Thyroid gland (tissue), 4 donors: Measurements from ENCODE around the gene EXT2. TPM values are rescaled to one million over a fixed set of nuclear protein-coding genes. Genes with fewer than 3 reads are reported as not detected.

ENCODE experiments used
- DNase-seq, 2 donors: peaks; one replicate each; pipeline ENCODE4 v3.0.0-alpha.2; 2019
- H3K27ac ChIP-seq, 3 donors: fragments of 200-600 bp; sonication (generic); 1 replicate in 2 of 3; 2 replicates in 1 of 3; pipeline ENCODE4 v1.5.1; 2016 to 2019; ENCODE audit warnings: mild to moderate bottlenecking in 1 of 3, moderate library complexity in 1 of 3
- H3K27me3 ChIP-seq: fragments of 200-600 bp; sonication (generic); one replicate; pipeline ENCODE4 v1.5.1; 2019
- H3K36me3 ChIP-seq, 2 donors: fragments of 200-600 bp; sonication (generic); one replicate each; pipeline ENCODE4 v1.5.1; 2016 to 2019
- H3K4me1 ChIP-seq, 2 donors: fragments of 200-600 bp; sonication (generic); one replicate each; pipeline ENCODE4 v1.5.1; 2017 to 2019
- H3K4me3 ChIP-seq, 3 donors: fragments of 200-600 bp; sonication (generic); replicated peaks in 1 of 3; 1 replicate in 2 of 3; 2 replicates in 1 of 3; pipeline ENCODE4 v1.5.1; 2016; ENCODE audit warnings: mild to moderate bottlenecking in 1 of 3
- H3K9me3 ChIP-seq: fragments of 200-600 bp; sonication (generic); one replicate; pipeline ENCODE4 v1.5.1; 2017
- CTCF ChIP-seq, 6 experiments: fragments of 200-600 bp in 3 of 6; fragments of 450-650 bp in 3 of 6; sonication (generic) in 3 of 6; IDR thresholded peaks; one replicate each; pipeline ENCODE4 v1.5.1; 2016 to 2019; ENCODE audit warnings: antibody characterized with exemption in 6 of 6, mild to moderate bottlenecking in 2 of 6, inconsistent platforms in 1 of 6, moderate library complexity in 1 of 6
- POLR2A ChIP-seq, 2 donors: fragments of 450-650 bp; IDR thresholded peaks; one replicate each; pipeline ENCODE4 v1.6.1; 2017; ENCODE audit warnings: antibody characterized with exemption in 2 of 2, mild to moderate bottlenecking in 2 of 2, moderate library complexity in 1 of 2
- WGBS, 2 donors: methylation state at CpG; one replicate each; pipeline ENCODE4 v1.1.5; 2017; 5-methylcytosine and 5-hydroxymethylcytosine counted together
- intact Hi-C: fragments of 100-400 bp; cut with DNase I; formaldehyde crosslinking; loops from one replicate; pipeline ENCODE4 v1.15.1; 2023
- total RNA-seq, 4 donors: library from RNA; depleted of rRNA; stranded (reverse); fragments of >200 nt; gene quantifications; one replicate each; pipeline ENCODE4 v1.2.3, GENCODE V29; 2016

Gene EXT2
- total RNA-seq, 4 donors from 2014 or later, result 53.2 to 95.8 (median 66.3) TPM

GRCh38 chr11:44261800-44262591 lies 166.5 kb downstream of the EXT2 start:
- H3K27ac ChIP-seq, result no peak overlapping the region
- no peaks in the 10 kb centered on the region for H3K4me1 ChIP-seq
- intact Hi-C loops, result no loop called here
- H3K9me3 ChIP-seq, result no peaks in the 10 kb centered on the region
- H3K4me3 ChIP-seq, result no peak overlapping the region
- no peaks in the 10 kb centered on the region for H3K27me3 ChIP-seq
- TF ChIP-seq POLR2A (IDR thresholded peaks at IDR 0.05) (no peak), CTCF (IDR thresholded peaks at IDR 0.05) (no peak)
- H3K36me3 ChIP-seq, result no peaks in the 10 kb centered on the region
- 90 to 93% methylated on average over 12 to 14 of the region's 14 CpGs for WGBS, 2 donors
- DNase-seq, result no peak

- H3K9me3 ChIP-seq, result no peaks in the 10 kb centered on the region
- 73 to 88% methylated on average over 14 to 17 of the region's 20 CpGs for WGBS, 2 donors
- no peak for DNase-seq
- no peak overlapping the region for H3K27ac ChIP-seq
- no peaks in the 10 kb centered on the region for H3K27me3 ChIP-seq
- no peaks in the 10 kb centered on the region for H3K4me1 ChIP-seq
- no peak overlapping the region for H3K4me3 ChIP-seq
- no peak for TF ChIP-seq POLR2A (IDR thresholded peaks at IDR 0.05)
- no peaks in the 10 kb centered on the region for H3K36me3 ChIP-seq
- intact Hi-C loops, result no loop called here
These were observed 168.4 kb downstream of the EXT2 start for GRCh38 chr11:44263738-44264437.

- DNase-seq, result no peak
- no peak overlapping the region for H3K27ac ChIP-seq
- 90 to 92% methylated on average over 8 of the region's 8 CpGs for WGBS, 2 donors
- H3K36me3 ChIP-seq, result no peaks in the 10 kb centered on the region
- H3K27me3 ChIP-seq, result no peaks in the 10 kb centered on the region
- no peaks in the 10 kb centered on the region for H3K9me3 ChIP-seq
- no peak for TF ChIP-seq POLR2A (IDR thresholded peaks at IDR 0.05)
- no peak for TF ChIP-seq CTCF (IDR thresholded peaks at IDR 0.05)
- no peaks in the 10 kb centered on the region for H3K4me1 ChIP-seq
- intact Hi-C loops, result no loop called here
- H3K4me3 ChIP-seq, result no peak overlapping the region
These were observed 168.9 kb downstream of the EXT2 start for GRCh38 chr11:44264438-44264749.

- Histone ChIP-seq H3K4me1 (no peaks in the 10 kb centered on the region), H3K9me3 (no peaks in the 10 kb centered on the region), H3K27ac (no peak overlapping the region), H3K27me3 (no peaks in the 10 kb centered on the region), H3K4me3 (no peak overlapping the region), H3K36me3 (no peaks in the 10 kb centered on the region)
- 74 to 93% methylated on average over 8 to 11 of the region's 22 CpGs for WGBS, 2 donors
- DNase-seq, result no peak
- no peak for TF ChIP-seq CTCF (IDR thresholded peaks at IDR 0.05)
- no peak for TF ChIP-seq POLR2A (IDR thresholded peaks at IDR 0.05)
- intact Hi-C loops, result no loop called here
These were observed 169.3 kb downstream of the EXT2 start for GRCh38 chr11:44264761-44265160.

- H3K27ac ChIP-seq, result no peak overlapping the region
- H3K36me3 ChIP-seq, result no peaks in the 10 kb centered on the region
- no peak overlapping the region for H3K4me3 ChIP-seq
- TF ChIP-seq POLR2A (IDR thresholded peaks at IDR 0.05) (no peak), CTCF (IDR thresholded peaks at IDR 0.05) (no peak)
- H3K27me3 ChIP-seq, result no peaks in the 10 kb centered on the region
- WGBS, 2 donors, result 74 to 77% methylated on average over 7 to 8 of the region's 9 CpGs
- H3K9me3 ChIP-seq, result no peaks in the 10 kb centered on the region
- no peaks in the 10 kb centered on the region for H3K4me1 ChIP-seq
- intact Hi-C loops, result no loop called here
- DNase-seq, result no peak
These were observed 170.7 kb downstream of the EXT2 start for GRCh38 chr11:44266056-44266780.
